ENCODE measurements around the gene CDH20.

- TF ChIP-seq EZH2 (IDR thresholded peaks at IDR 0.05) (no peak), POLR2AphosphoS5 (IDR thresholded peaks at IDR 0.05; ENCODE audit: borderline replicate concordance, low read depth, low read length) (no peak), FOXP2 (optimal IDR thresholded peaks at IDR 0.05; ENCODE audit: control extremely low read depth, extremely low read length, insufficient read depth) (no peak)
These were observed 46.4 kb upstream of the CDH20 start for GRCh38 chr18:61286867-61287266.

Data from SK-N-MC (cell line).